ENCODE data around the gene EGFL7. TPM values are rescaled to one million over a fixed set of nuclear protein-coding genes. Genes with fewer than 3 reads are reported as not detected.
A peak's percentile ranks its signal among the peaks of the same experiment; 100 is the strongest.

The EGFL7 gene
- total and polyA plus RNA-seq, 2 donors (not counting 1 experiment from before 2014, with no cell fraction given) = 4.2 to 7.9 TPM

- Histone ChIP-seq H2AFZ (ENCODE audit: low read length) (no peak overlapping the region), H3K4me1 (ENCODE audit: control insufficient read depth, extremely low read depth, insufficient read depth, low read length) (no peaks in the 10 kb centered on the region), H3K36me3 (ENCODE audit: control insufficient read depth, insufficient read depth, low read length) (no peaks in the 10 kb centered on the region), H3K79me2 (ENCODE audit: control insufficient read depth, insufficient read depth, low read length) (no peaks in the 10 kb centered on the region), H3K27ac (ENCODE audit: insufficient read depth, low read length) (no peak overlapping the region), H3K27me3 (ENCODE audit: control insufficient read depth, insufficient read depth, low read length) (peaks cover 10% of the 10 kb centered on the region), H3K4me3 (replicated peaks in 1 of 4; ENCODE audit: control extremely low read depth in 1 of 4, insufficient read depth in 1 of 4, low read depth in 3 of 4, low read length in 4 of 4) (no peak overlapping the region), H4K20me1 (ENCODE audit: control insufficient read depth, extremely low read depth, insufficient read depth, low read length) (no peaks in the 10 kb centered on the region), H3K9me3 (ENCODE audit: control insufficient read depth, insufficient read depth, low read depth, low read length) (no peaks in the 10 kb centered on the region), H3K9ac (ENCODE audit: insufficient read depth, low read length) (no peak overlapping the region), H3K4me2 (ENCODE audit: extremely low read depth, insufficient read depth, low read length) (no peak overlapping the region)
- no peak for DNase-seq (ENCODE audit: low read depth in 2 of 2)
- TF ChIP-seq EZH2 (IDR thresholded peaks at IDR 0.05; ENCODE audit: low read length, missing control alignments) = no peak
- no peak for TF ChIP-seq CTCF (conservative IDR thresholded peaks at IDR 0.05 in 1 of 2, IDR thresholded peaks at IDR 0.05 in 1 of 2; ENCODE audit: low read depth in 1 of 2, low read length in 2 of 2)
Observed at GRCh38 chr9:136698635-136699246, 36.0 kb downstream of the EGFL7 start.

GRCh38 chr9:136700304-136700703, 37.6 kb downstream of the EGFL7 start:
- H2AFZ ChIP-seq (ENCODE audit: low read length) = no peak overlapping the region
- no peaks in the 10 kb centered on the region for H3K9me3 ChIP-seq (ENCODE audit: control insufficient read depth, insufficient read depth, low read depth, low read length)
- no peaks in the 10 kb centered on the region for H3K79me2 ChIP-seq (ENCODE audit: control insufficient read depth, insufficient read depth, low read length)
- no peaks in the 10 kb centered on the region for H3K4me1 ChIP-seq (ENCODE audit: control insufficient read depth, extremely low read depth, insufficient read depth, low read length)
- TF ChIP-seq EZH2 (IDR thresholded peaks at IDR 0.05; ENCODE audit: low read length, missing control alignments) (no peak), CTCF (conservative IDR thresholded peaks at IDR 0.05 in 1 of 2, IDR thresholded peaks at IDR 0.05 in 1 of 2; ENCODE audit: low read depth in 1 of 2, low read length in 2 of 2) (no peak)
- DNase-seq (ENCODE audit: low read depth in 2 of 2) = peak; percentile 34 to 54
- H3K27me3 ChIP-seq (ENCODE audit: control insufficient read depth, insufficient read depth, low read length) = peaks cover 10% of the 10 kb centered on the region
- no peaks in the 10 kb centered on the region for H3K36me3 ChIP-seq (ENCODE audit: control insufficient read depth, insufficient read depth, low read length)
- H4K20me1 ChIP-seq (ENCODE audit: control insufficient read depth, extremely low read depth, insufficient read depth, low read length) = no peaks in the 10 kb centered on the region
- H3K27ac ChIP-seq (ENCODE audit: insufficient read depth, low read length) = no peak overlapping the region
- H3K4me2 ChIP-seq (ENCODE audit: extremely low read depth, insufficient read depth, low read length) = no peak overlapping the region
- no peak overlapping the region for H3K4me3 ChIP-seq (replicated peaks in 1 of 4; ENCODE audit: control extremely low read depth in 1 of 4, insufficient read depth in 1 of 4, low read depth in 3 of 4, low read length in 4 of 4)
- H3K9ac ChIP-seq (ENCODE audit: insufficient read depth, low read length) = no peak overlapping the region

GRCh38 chr9:136700959-136701667, 38.4 kb downstream of the EGFL7 start:
- H4K20me1 ChIP-seq (ENCODE audit: control insufficient read depth, extremely low read depth, insufficient read depth, low read length) = no peaks in the 10 kb centered on the region
- H3K27me3 ChIP-seq (ENCODE audit: control insufficient read depth, insufficient read depth, low read length) = peaks cover 10% of the 10 kb centered on the region
- no peak overlapping the region for H3K27ac ChIP-seq (ENCODE audit: insufficient read depth, low read length)
- no peaks in the 10 kb centered on the region for H3K36me3 ChIP-seq (ENCODE audit: control insufficient read depth, insufficient read depth, low read length)
- no peaks in the 10 kb centered on the region for H3K79me2 ChIP-seq (ENCODE audit: control insufficient read depth, insufficient read depth, low read length)
- H2AFZ ChIP-seq (ENCODE audit: low read length) = no peak overlapping the region
- no peaks in the 10 kb centered on the region for H3K4me1 ChIP-seq (ENCODE audit: control insufficient read depth, extremely low read depth, insufficient read depth, low read length)
- H3K4me3 ChIP-seq (replicated peaks in 1 of 4; ENCODE audit: control extremely low read depth in 1 of 4, insufficient read depth in 1 of 4, low read depth in 3 of 4, low read length in 4 of 4) = no peak overlapping the region
- no peaks in the 10 kb centered on the region for H3K9me3 ChIP-seq (ENCODE audit: control insufficient read depth, insufficient read depth, low read depth, low read length)
- no peak overlapping the region for H3K4me2 ChIP-seq (ENCODE audit: extremely low read depth, insufficient read depth, low read length)
- TF ChIP-seq EZH2 (IDR thresholded peaks at IDR 0.05; ENCODE audit: low read length, missing control alignments) (no peak), CTCF (conservative IDR thresholded peaks at IDR 0.05 in 1 of 2, IDR thresholded peaks at IDR 0.05 in 1 of 2; ENCODE audit: low read depth in 1 of 2, low read length in 2 of 2) (no peak)
- no peak overlapping the region for H3K9ac ChIP-seq (ENCODE audit: insufficient read depth, low read length)
- no peak for DNase-seq (ENCODE audit: low read depth in 2 of 2)

Data from fibroblast of lung (primary cell).